Measurements from ENCODE around the gene MYO15A.
A peak's percentile ranks its signal among the peaks of the same experiment; 100 is the strongest.

The MYO15A gene

DNA sequence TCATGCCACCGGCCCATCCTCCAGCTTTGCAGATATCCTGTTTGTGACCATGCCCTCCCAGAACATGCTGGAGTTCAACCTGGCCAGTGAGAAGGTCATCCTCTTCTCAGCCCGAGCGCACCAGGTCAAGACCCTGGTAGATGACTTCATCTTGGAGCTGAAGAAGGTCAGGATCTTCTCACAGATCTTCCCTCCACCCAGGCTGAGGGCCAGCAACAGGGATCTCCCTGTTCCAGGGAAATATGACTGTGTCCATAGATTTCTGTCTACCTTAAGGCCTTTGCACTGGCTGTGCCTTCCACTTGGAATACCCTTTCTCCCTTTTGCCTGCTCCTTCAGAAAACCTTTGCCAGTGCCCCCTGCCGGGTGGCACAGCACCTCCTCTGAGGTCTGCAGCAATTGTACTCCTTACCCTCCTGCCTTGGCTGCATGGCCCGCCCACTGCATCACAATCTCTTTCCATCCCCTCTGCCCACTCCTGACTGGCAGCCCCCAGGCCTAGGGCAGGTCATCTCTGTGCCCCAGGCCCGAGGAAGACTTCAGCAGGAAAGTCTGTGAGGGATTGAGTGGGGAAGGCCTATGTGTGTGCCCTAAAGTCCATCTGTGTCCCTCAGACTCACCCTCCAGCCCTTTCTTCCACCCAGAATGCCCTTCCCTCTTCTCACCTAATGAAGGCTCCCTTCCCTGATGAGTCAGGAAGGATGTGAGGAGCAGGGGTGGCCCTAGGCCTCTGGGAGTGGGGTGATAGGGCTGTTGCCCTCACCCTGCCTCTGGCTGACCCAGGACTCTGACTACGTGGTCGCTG lies 47.8 kb downstream of the MYO15A start:
- DNase-seq (ENCODE audit: extremely low spot score, insufficient read length, low read depth) (no peak), FAIRE-seq (no peak)

- FAIRE-seq (no peak), DNase-seq (ENCODE audit: extremely low spot score, insufficient read length, low read depth) (no peak)
Measured at GRCh38 chr17:18156976-18157280, 48.4 kb downstream of the MYO15A start.

DNA sequence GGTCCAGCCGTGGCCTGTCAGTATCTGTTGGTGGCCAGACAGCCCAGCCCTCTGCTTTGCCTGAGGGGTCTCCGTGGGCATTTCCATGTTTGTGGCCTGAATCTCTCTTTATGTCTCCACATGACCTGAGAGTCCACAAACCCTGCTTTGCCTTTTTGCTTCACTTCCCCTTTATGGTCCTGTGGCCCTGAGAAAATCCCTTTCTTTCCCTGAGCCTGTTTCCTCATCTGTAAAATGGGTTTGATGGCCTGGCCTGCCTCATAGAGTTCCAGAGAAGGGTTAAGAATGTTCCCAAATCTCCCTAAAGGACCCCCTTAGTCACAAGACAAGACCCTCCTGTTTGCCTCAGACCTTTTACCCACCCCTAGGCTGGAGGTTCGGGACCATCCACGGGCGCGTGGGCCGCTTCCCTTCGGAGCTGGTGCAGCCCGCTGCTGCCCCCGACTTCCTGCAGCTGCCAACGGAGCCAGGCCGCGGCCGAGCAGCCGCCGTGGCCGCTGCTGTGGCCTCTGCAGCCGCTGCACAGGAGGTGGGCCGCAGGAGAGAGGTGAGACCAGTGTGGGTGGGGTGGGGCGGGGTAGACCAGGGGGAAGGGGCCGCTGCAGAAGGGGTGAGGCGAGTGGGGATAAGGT lies 48.9 kb downstream of the MYO15A start:
- DNase-seq (ENCODE audit: extremely low spot score, insufficient read length, low read depth) (no peak), FAIRE-seq (peak; percentile 75)

GRCh38 chr17:18158022-18158600 lies 49.6 kb downstream of the MYO15A start:
- DNase-seq (ENCODE audit: extremely low spot score, insufficient read length, low read depth) (peak; percentile 82), FAIRE-seq (peak; percentile 95)

DNA sequence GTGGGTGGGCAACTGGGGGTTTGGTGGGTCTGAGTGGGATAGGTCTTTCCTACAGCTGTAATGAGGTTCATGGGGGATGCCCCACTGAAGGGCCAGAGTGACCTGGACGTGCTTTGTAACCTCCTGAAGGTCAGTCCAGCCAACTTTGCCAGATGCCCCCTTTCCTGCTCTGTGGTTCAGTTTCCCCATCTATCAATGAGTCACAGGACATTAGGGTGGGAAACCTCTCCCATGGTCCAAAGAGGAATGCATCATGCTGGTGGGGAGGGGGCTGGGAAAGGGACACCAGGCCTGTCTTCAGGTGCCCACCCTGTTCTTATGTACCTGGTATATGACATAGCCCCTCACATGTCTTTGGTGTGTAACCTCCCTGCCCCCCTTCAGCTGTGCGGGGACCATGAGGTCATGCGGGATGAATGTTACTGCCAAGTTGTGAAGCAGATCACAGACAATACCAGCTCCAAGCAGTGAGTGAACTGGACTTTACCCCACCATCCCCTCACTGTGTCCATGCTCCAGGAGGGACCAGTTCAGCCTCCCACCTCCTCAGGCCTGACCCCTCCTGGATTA lies 51.1 kb downstream of the MYO15A start:
- FAIRE-seq = no peak
- DNase-seq (ENCODE audit: extremely low spot score, insufficient read length, low read depth) = no peak

DNA sequence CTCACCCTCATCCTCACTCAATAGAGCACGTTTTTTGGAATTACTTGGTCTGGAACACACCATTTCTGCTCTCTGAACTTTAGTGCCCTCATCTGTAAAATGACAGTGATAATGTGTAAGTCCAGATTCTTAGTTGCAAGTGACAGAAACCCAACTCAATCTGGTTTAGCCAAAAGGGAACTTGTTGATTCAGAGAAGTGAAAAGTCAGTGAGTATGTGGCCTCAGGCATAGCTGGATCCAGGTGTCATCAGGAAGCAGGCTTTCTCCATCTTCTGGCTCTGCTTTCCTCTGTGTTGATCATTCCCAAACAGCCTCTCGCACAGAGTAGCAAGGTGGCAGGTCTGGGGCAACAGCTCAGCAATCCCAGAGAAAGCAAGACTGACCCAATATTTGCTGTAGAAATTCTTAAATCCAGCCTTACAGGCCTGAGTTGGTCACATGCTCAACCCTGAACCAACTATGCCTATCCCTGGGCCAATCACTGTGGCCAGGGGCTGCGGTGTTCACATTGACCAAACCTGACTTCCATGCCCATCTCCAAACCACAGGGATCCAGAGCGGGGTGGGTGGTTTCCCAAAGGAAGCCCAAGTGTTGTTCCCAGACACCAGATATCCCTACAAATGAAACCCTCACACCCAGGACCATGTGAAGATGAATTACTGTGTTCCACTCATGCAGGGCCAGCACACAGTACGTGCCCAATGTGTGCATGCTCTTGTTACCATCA lies 51.7 kb downstream of the MYO15A start:
- DNase-seq (ENCODE audit: extremely low spot score, insufficient read length, low read depth) = no peak
- FAIRE-seq = no peak

- DNase-seq (ENCODE audit: extremely low spot score, insufficient read length, low read depth) (peak; percentile 60), FAIRE-seq (peak; percentile 96)
Measured at GRCh38 chr17:18161207-18162145, 52.9 kb downstream of the MYO15A start.

DNA sequence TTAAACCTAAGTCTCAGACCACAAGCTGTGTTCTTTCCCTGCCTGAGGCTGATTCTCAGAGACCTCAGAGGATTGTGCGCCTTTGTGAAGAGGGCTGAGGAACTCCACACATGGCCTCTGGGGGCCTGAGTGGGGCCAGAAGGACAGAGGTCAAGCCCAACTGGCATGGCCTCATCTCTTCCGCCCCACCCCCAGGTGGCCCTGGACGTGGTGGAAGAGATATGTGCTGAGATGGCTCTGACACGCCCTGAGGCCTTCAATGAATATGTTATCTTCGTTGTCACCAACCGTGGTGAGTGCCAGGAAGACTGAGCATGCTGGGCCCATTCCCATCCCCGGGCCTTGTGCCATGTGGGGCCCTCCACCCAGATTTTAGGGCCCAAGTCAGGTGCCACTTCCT lies 55.0 kb downstream of the MYO15A start:
- no peak for FAIRE-seq
- no peak for DNase-seq (ENCODE audit: extremely low spot score, insufficient read length, low read depth)

DNA sequence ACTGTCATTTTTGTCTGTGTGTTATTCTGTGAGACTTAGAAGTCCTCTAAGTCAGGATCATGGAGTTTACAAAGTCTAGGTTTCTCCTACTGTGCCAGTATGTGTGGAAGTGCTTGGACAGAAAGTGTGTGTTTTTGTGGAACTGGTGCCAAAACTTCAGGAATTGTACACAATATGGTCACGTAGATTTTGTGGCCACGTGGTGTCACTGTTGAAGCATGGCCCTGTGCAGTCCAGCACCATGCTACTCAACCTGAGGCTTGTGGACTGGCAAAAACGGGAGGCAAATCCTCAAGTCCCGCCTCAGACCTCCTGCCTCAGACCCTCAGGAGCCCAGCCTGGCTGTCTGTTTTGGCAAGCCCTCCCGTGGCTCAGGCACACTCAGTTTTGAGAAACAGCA lies 58.3 kb downstream of the MYO15A start:
- FAIRE-seq (no peak), DNase-seq (ENCODE audit: extremely low spot score, insufficient read length, low read depth) (no peak)

GRCh38 chr17:18167421-18167820 lies 58.9 kb downstream of the MYO15A start:
- DNase-seq (ENCODE audit: extremely low spot score, insufficient read length, low read depth) (no peak), FAIRE-seq (no peak)

GRCh38 chr17:18172531-18173278 lies 64.1 kb downstream of the MYO15A start:
- FAIRE-seq = no peak
- DNase-seq (ENCODE audit: extremely low spot score, insufficient read length, low read depth) = no peak

DNA sequence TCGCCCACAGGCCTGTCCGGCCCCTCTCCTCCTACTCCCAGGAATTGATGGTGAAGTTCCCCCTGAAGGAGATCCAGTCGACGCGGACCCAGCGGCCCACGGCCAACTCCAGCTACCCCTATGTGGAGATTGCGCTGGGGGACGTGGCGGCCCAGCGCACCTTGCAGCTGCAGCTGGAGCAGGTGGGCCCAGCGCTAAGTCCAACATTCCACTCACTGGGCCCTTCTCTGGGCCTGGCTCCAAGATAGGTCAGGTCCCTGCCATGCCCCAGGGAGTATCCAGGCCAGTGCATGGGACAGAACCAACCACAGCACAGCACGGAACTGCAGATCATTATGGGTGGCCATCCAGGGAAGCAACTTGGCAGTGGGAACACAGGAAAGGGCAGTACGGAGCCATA lies 65.2 kb downstream of the MYO15A start:
- no peak for DNase-seq (ENCODE audit: extremely low spot score, insufficient read length, low read depth)
- FAIRE-seq = no peak

DNA sequence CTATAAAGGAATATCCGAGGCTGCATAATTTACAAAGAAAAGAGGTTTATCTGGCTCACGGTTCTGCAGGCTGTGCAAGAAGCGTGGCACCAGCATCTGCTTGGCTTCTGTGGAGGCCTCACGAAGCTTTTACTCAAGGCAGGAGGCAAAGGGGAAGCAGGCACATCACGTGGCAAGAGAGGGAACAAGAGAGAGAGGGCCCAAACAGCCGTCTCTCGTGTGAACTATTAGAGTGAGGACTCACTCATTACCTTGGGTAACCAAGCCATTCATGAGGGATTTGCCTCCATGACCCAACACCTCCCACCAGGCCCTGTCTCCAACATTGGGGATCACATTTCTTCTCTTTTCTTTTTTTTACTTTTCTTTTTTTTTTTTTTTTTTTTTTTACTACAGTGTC lies 67.6 kb downstream of the MYO15A start:
- peak; percentile 41 for FAIRE-seq
- DNase-seq (ENCODE audit: extremely low spot score, insufficient read length, low read depth) = no peak

DNA sequence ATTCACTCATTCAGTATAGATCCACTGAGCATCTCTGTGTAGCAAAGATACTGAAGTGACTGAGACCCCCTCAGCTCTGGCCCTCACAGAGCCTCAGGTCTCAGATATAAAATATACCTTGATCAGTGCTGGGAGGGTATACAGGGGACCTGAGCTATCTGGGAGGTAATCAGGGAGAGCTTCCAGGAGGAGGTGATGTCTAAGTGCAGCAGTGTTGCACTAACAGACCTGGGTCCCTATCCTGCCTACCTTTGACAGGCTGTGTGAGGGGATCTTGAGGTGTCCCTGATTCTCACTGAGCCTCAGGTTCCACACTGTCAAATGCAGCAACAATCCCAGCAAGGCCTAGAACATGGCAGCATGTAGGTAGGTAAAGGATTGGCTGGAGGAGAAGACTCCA lies 68.6 kb downstream of the MYO15A start:
- no peak for FAIRE-seq

DNA sequence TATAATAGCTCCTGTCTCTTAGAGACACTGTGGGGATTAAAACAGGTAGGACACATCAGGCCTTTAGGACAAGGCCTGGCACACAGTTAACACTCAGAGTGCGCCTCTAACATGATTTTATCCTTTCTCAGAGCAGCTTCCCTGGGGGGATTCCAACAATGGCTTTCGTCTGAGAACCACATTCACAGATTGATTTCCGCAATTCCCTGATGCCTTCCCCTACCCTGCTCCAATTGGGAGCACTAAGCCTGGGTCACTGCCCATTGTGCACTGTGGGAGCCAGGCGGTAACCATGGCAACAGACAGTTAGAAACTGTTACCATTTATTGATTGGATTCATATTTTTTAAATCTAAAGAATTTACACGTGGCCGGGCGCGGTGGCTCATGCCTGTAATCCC lies 69.2 kb downstream of the MYO15A start:
- no peak for FAIRE-seq
- DNase-seq (ENCODE audit: extremely low spot score, insufficient read length, low read depth) = no peak

More for the DNA sequence above, 68.6 kb downstream of the MYO15A start:
- DNase-seq (ENCODE audit: extremely low spot score, insufficient read length, low read depth) = no peak

- no peak for DNase-seq (ENCODE audit: extremely low spot score, insufficient read length, low read depth)
- no peak for FAIRE-seq
Measured at GRCh38 chr17:18179196-18179595, 70.6 kb downstream of the MYO15A start.

- FAIRE-seq (no peak), DNase-seq (ENCODE audit: extremely low spot score, insufficient read length, low read depth) (no peak)
Measured at GRCh38 chr17:18179804-18180203, 71.2 kb downstream of the MYO15A start.

GRCh38 chr17:18181358-18181757 lies 72.8 kb downstream of the MYO15A start:
- FAIRE-seq (no peak), DNase-seq (ENCODE audit: extremely low spot score, insufficient read length, low read depth) (no peak)

Measured in GM18507 (cell line).